H9 (cell line): ENCODE results near the gene EXOC3. TPM values are rescaled to one million over a fixed set of nuclear protein-coding genes. Genes with fewer than 3 reads are reported as not detected.

Source experiments
- DNase-seq: peaks from one replicate; pipeline ENCODE4 v3.0.0-alpha.2; 2017
- H2AFZ ChIP-seq: one replicate; pipeline ENCODE4 v1.6.1; 2013; ENCODE audit warnings: mild to moderate bottlenecking, low read length, control low read depth, moderate library complexity
- H2AK5ac ChIP-seq: 2 replicates; pipeline ENCODE4 v1.6.1; 2013; ENCODE audit warnings: low read length, control low read depth, mixed read lengths; ENCODE audit not compliant: insufficient read length
- H2BK120ac ChIP-seq: one replicate; pipeline ENCODE4 v1.6.1; 2013; ENCODE audit warnings: low read depth, mild to moderate bottlenecking, low read length, control low read depth, inconsistent platforms; ENCODE audit not compliant: poor library complexity, severe bottlenecking
- H2BK12ac ChIP-seq: 2 replicates; pipeline ENCODE4 v1.6.1; 2013; ENCODE audit warnings: low read length, control low read depth, mixed read lengths, low read depth; ENCODE audit not compliant: insufficient read length
- H2BK15ac ChIP-seq: 2 replicates; pipeline ENCODE4 v1.6.1; 2013; ENCODE audit warnings: low read depth, low read length, control low read depth
- H2BK20ac ChIP-seq: one replicate; pipeline ENCODE4 v1.6.1; 2013; ENCODE audit warnings: low read depth, mild to moderate bottlenecking, low read length, control low read depth, inconsistent platforms; ENCODE audit not compliant: poor library complexity, severe bottlenecking
- H2BK5ac ChIP-seq: 2 replicates; pipeline ENCODE4 v1.6.1; 2013; ENCODE audit warnings: low read length, control low read depth, mixed read lengths; ENCODE audit not compliant: insufficient read length
- H3K14ac ChIP-seq: 2 replicates; pipeline ENCODE4 v1.6.1; 2013; ENCODE audit warnings: low read length, control low read depth; ENCODE audit not compliant: insufficient read depth
- H3K18ac ChIP-seq: 2 replicates; pipeline ENCODE4 v1.6.1; 2013; ENCODE audit warnings: low read depth, mild to moderate bottlenecking, mixed read lengths, low read length, control low read depth; ENCODE audit not compliant: insufficient read length
- H3K23ac ChIP-seq: 2 replicates; pipeline ENCODE4 v1.6.1; 2013; ENCODE audit warnings: low read length, control low read depth, mixed read lengths, low read depth; ENCODE audit not compliant: insufficient read length
- H3K23me2 ChIP-seq: 2 replicates; pipeline ENCODE4 v1.6.1; 2013; ENCODE audit warnings: low read depth, mild to moderate bottlenecking, mixed read lengths, low read length, control low read depth; ENCODE audit not compliant: insufficient read length, poor library complexity, severe bottlenecking
- H3K27ac ChIP-seq: 2 replicates; pipeline ENCODE4 v1.5.1; 2013; ENCODE audit warnings: low read length, control low read depth, mixed read lengths, low read depth; ENCODE audit not compliant: insufficient read length
- H3K27me3 ChIP-seq: 2 replicates; pipeline ENCODE4 v1.6.1; 2013; ENCODE audit warnings: low read length, control low read depth, inconsistent platforms; ENCODE audit not compliant: insufficient read depth
- H3K4ac ChIP-seq: 2 replicates; pipeline ENCODE4 v1.6.1; 2013; ENCODE audit warnings: low read depth, mild to moderate bottlenecking, control low read depth, inconsistent platforms, low read length, moderate library complexity
- H3K4me1 ChIP-seq: 2 replicates; pipeline ENCODE4 v1.6.1; 2013; ENCODE audit warnings: low read length, control low read depth, inconsistent platforms; ENCODE audit not compliant: insufficient read depth
- H3K4me2 ChIP-seq: 2 replicates; pipeline ENCODE4 v1.6.1; 2013; ENCODE audit warnings: low read length, control low read depth, mixed read lengths; ENCODE audit not compliant: insufficient read length, insufficient read depth
- H3K56ac ChIP-seq: 2 replicates; pipeline ENCODE4 v1.6.1; 2013; ENCODE audit warnings: low read depth, mild to moderate bottlenecking, mixed read lengths, low read length, control low read depth; ENCODE audit not compliant: insufficient read length
- H3K79me1 ChIP-seq: 2 replicates; pipeline ENCODE4 v1.6.1; 2013; ENCODE audit warnings: low read depth, mild to moderate bottlenecking, moderate library complexity, low read length, control low read depth, inconsistent platforms; ENCODE audit not compliant: insufficient read depth, poor library complexity, severe bottlenecking
- H3K79me2 ChIP-seq: 2 replicates; pipeline ENCODE4 v1.6.1; 2013; ENCODE audit warnings: low read length, control low read depth, inconsistent platforms; ENCODE audit not compliant: insufficient read depth
- H3K9ac ChIP-seq: 2 replicates; pipeline ENCODE4 v1.6.1; 2013; ENCODE audit warnings: low read length, control low read depth, mixed read lengths; ENCODE audit not compliant: insufficient read length; ENCODE audit errors: extremely low read depth
- H3K9me3 ChIP-seq: one replicate; pipeline ENCODE4 v1.6.1; 2013; ENCODE audit warnings: low read depth, low read length, inconsistent platforms; ENCODE audit not compliant: control insufficient read depth
- H3T11ph ChIP-seq: one replicate; pipeline ENCODE4 v1.6.1; 2013; ENCODE audit warnings: mild to moderate bottlenecking, low read length, control low read depth, inconsistent platforms
- H4K20me1 ChIP-seq: one replicate; pipeline ENCODE4 v1.6.1; 2013; ENCODE audit not compliant: control insufficient read depth, insufficient read length, insufficient read depth
- H4K5ac ChIP-seq: 2 replicates; pipeline ENCODE4 v1.6.1; 2013; ENCODE audit warnings: low read depth, mild to moderate bottlenecking, mixed read lengths, low read length, control low read depth; ENCODE audit not compliant: insufficient read length
- H4K8ac ChIP-seq: replicated peaks from 2 replicates; pipeline ENCODE4 v1.6.1; 2013; ENCODE audit warnings: low read length, control low read depth, mixed read lengths, low read depth; ENCODE audit not compliant: insufficient read length
- H4K91ac ChIP-seq: 2 replicates; pipeline ENCODE4 v1.6.1; 2013; ENCODE audit warnings: low read depth, mild to moderate bottlenecking, moderate library complexity, mixed read lengths, low read length, control low read depth; ENCODE audit not compliant: insufficient read length
- H3K27ac Mint-ChIP-seq, 3 experiments: 2 replicates in 2 of 3; 3 replicates in 1 of 3; pipeline ENCODE4 v1.8.0; 2020 to 2021; ENCODE audit warnings: mixed read lengths in 3 of 3, mild to moderate bottlenecking in 1 of 3, moderate library complexity in 1 of 3
- H3K27me3 Mint-ChIP-seq: 2 replicates; pipeline ENCODE4 v1.8.0; 2021; ENCODE audit warnings: low read depth, mild to moderate bottlenecking, moderate library complexity, mixed read lengths
- H3K36me3 Mint-ChIP-seq, 3 experiments: 2 replicates in 2 of 3; 3 replicates in 1 of 3; pipeline ENCODE4 v1.8.0; 2020 to 2021; ENCODE audit warnings: low read depth in 3 of 3, mixed read lengths in 3 of 3; ENCODE audit not compliant: insufficient read depth in 1 of 3
- H3K4me1 Mint-ChIP-seq, 2 experiments: 2 replicates each; pipeline ENCODE4 v1.8.0; 2020; ENCODE audit warnings: mixed read lengths in 2 of 2
- H3K4me3 Mint-ChIP-seq, 2 experiments: 2 replicates in 1 of 2; 3 replicates in 1 of 2; pipeline ENCODE4 v1.8.0; 2020 to 2021; ENCODE audit warnings: mild to moderate bottlenecking in 2 of 2, mixed read lengths in 2 of 2, moderate library complexity in 1 of 2
- H3K9me3 Mint-ChIP-seq, 2 experiments: 2 replicates in 1 of 2; 3 replicates in 1 of 2; pipeline ENCODE4 v1.8.0; 2020; ENCODE audit warnings: mild to moderate bottlenecking in 2 of 2, mixed read lengths in 2 of 2, moderate library complexity in 1 of 2
- WGBS: extraction: QIAGEN DNeasy Blood & Tissue Kit; methylation state at CpG from one replicate; pipeline ENCODE4 v1.1.7; 2013; ENCODE audit warnings: missing lambda C conversion rate, low lambda C conversion rate, mixed read lengths; ENCODE audit not compliant: insufficient read length; ENCODE audit errors: extremely low coverage; 5-methylcytosine and 5-hydroxymethylcytosine counted together
- total RNA-seq: library from RNA; stranded (reverse); gene quantifications from 2 replicates; pipeline ENCODE4 v1.2.1, GENCODE V29; 2021
- TF ChIP-seq, protein P1 (sequence below): fragments of 200-600 bp; sonication (generic); conservative IDR thresholded peaks from 3 replicates; pipeline ENCODE4 v1.8.0; 2021; ENCODE audit warnings: antibody characterized with exemption, mild to moderate bottlenecking

EXOC3 gene
- total RNA-seq, 1 experiment from 2014 or later, result 36.7 TPM

DNA sequence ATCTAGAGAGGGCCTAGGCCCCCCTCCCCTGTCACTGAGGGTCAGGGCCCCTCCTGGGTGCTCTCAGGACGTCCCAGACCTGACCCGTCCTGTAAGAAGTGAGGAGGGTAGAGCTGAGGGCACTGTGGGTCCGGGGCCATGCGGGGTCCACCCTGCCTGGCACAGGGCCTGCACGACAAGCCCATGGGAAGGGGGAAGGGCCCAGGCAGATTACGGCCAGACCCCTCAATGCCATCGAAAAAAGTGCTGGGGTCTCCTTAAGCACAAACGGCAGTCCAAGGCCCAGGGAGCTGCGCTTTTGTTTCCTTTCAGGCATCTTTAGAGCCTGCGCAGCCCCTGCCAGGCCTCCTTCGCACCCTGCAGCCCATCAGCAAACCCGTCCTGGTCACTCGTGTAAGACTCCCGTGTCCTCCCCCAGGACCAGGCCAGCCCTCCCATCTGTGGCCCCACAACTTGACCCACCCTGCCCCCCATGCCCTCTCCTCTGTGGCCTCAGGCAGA lies 4.4 kb upstream of the EXOC3 start:
- Mint-ChIP-seq H3K27me3 (peaks cover 31% of the 10 kb centered on the region), H3K9me3 (0 out of 5 replicates have a peak, but pooled peaks cover 0 to 3% of the 10 kb centered on the region in 2 experiments), H3K27ac (no peak overlapping the region), H3K36me3 (no peaks in the 10 kb centered on the region; a peak in 1 of 7 replicates), H3K4me3 (no peak overlapping the region), H3K4me1 (peaks cover 0 to 4% of the 10 kb centered on the region in 2 experiments; a peak in 3 of 4 replicates)
- Histone ChIP-seq H4K5ac (no peak overlapping the region), H3K4me1 (no peaks in the 10 kb centered on the region), H3K9ac (no peak overlapping the region), H4K91ac (no peak overlapping the region), H3T11ph (no peak overlapping the region), H3K14ac (no peak overlapping the region; the same call in 1 of the 2 replicates), H2BK120ac (no peak overlapping the region), H2AFZ (no peak overlapping the region), H2BK12ac (no peak overlapping the region), H3K56ac (no peak overlapping the region), H3K4ac (no peak overlapping the region), H3K18ac (no peak overlapping the region), H2BK20ac (no peak overlapping the region), H2BK5ac (no peak overlapping the region), H2AK5ac (no peak overlapping the region), H3K27ac (no peak overlapping the region), H3K27me3 (no peaks in the 10 kb centered on the region), H3K79me1 (peaks cover 2% of the 10 kb centered on the region), H3K23ac (no peak overlapping the region), H4K8ac (no peak overlapping the region), H3K4me2 (no peak overlapping the region), H3K23me2 (peaks cover 10% of the 10 kb centered on the region), H4K20me1 (no peaks in the 10 kb centered on the region), H2BK15ac (no peak overlapping the region), H3K9me3 (no peaks in the 10 kb centered on the region), H3K79me2 (peaks cover 3% of the 10 kb centered on the region; the same call in 1 of the 2 replicates)
- DNase-seq, result peak; percentile 18
- WGBS, result no CpG with 5 or more reads among the region's 14 CpGs
- TF ChIP-seq, protein P1, sequence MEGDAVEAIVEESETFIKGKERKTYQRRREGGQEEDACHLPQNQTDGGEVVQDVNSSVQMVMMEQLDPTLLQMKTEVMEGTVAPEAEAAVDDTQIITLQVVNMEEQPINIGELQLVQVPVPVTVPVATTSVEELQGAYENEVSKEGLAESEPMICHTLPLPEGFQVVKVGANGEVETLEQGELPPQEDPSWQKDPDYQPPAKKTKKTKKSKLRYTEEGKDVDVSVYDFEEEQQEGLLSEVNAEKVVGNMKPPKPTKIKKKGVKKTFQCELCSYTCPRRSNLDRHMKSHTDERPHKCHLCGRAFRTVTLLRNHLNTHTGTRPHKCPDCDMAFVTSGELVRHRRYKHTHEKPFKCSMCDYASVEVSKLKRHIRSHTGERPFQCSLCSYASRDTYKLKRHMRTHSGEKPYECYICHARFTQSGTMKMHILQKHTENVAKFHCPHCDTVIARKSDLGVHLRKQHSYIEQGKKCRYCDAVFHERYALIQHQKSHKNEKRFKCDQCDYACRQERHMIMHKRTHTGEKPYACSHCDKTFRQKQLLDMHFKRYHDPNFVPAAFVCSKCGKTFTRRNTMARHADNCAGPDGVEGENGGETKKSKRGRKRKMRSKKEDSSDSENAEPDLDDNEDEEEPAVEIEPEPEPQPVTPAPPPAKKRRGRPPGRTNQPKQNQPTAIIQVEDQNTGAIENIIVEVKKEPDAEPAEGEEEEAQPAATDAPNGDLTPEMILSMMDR, result no peak
